ENCODE measurements around the gene GIGYF2. TPM values are rescaled to one million over a fixed set of nuclear protein-coding genes. Genes with fewer than 3 reads are reported as not detected.
"Not testable (repeated sequence)": the region's sequence is repeated elsewhere in the genome, so short reads cannot be mapped to it uniquely, and the experiment has no call there.

The GIGYF2 gene
- total RNA-seq, 2 donors from 2014 or later = 61.3 to 106 TPM

- TF ChIP-seq POLR2AphosphoS5 (IDR thresholded peaks at IDR 0.05) (no peak), CTCF (IDR thresholded peaks at IDR 0.05) (no peak), POLR2A (IDR thresholded peaks at IDR 0.05) (no peak)
- DNase-seq (ENCODE audit: low spot score) = no peak
- H3K36me3 ChIP-seq = no peaks in the 10 kb centered on the region
- H3K27ac ChIP-seq = no peak overlapping the region
- H3K4me3 ChIP-seq = no peak overlapping the region
- H3K9me3 ChIP-seq = no peaks in the 10 kb centered on the region
- intact Hi-C loops (cut with DNase I) = no loop called here
- WGBS = 82% methylated on average over 3 of the region's 3 CpGs
- no peaks in the 10 kb centered on the region for H3K27me3 ChIP-seq (replicated peaks; ENCODE audit: insufficient read depth)
- no peaks in the 10 kb centered on the region for H3K4me1 ChIP-seq (replicated peaks)
Observed at GRCh38 chr2:232714969-232715368, 17.8 kb downstream of the GIGYF2 start.

- H3K27ac ChIP-seq; H3K4me3 ChIP-seq; H3K27me3 ChIP-seq (replicated peaks; ENCODE audit: insufficient read depth); H3K4me1 ChIP-seq (replicated peaks); intact Hi-C loops (cut with DNase I); H3K36me3 ChIP-seq; DNase-seq (ENCODE audit: low spot score); H3K9me3 ChIP-seq: not testable (repeated sequence)
Observed at GRCh38 chr2:232720056-232720455, 22.9 kb downstream of the GIGYF2 start.

GRCh38 chr2:232721261-232721660 is 24.1 kb downstream of the GIGYF2 start:
- no peaks in the 10 kb centered on the region for H3K9me3 ChIP-seq
- TF ChIP-seq POLR2A (IDR thresholded peaks at IDR 0.05) (no peak), CTCF (IDR thresholded peaks at IDR 0.05) (no peak), POLR2AphosphoS5 (IDR thresholded peaks at IDR 0.05) (no peak)
- H3K27ac ChIP-seq = no peak overlapping the region
- H3K27me3 ChIP-seq (replicated peaks; ENCODE audit: insufficient read depth) = no peaks in the 10 kb centered on the region
- DNase-seq (ENCODE audit: low spot score) = no peak
- WGBS = 84% methylated on average over 2 of the region's 2 CpGs
- H3K4me1 ChIP-seq (replicated peaks) = no peaks in the 10 kb centered on the region
- no peak overlapping the region for H3K4me3 ChIP-seq
- no peaks in the 10 kb centered on the region for H3K36me3 ChIP-seq
- intact Hi-C loops (cut with DNase I) = no loop called here

- intact Hi-C loops (cut with DNase I) = no loop called here
- DNase-seq (ENCODE audit: low spot score) = no peak
- no peak for TF ChIP-seq POLR2A (IDR thresholded peaks at IDR 0.05)
- TF ChIP-seq CTCF (IDR thresholded peaks at IDR 0.05) = no peak
- TF ChIP-seq POLR2AphosphoS5 (IDR thresholded peaks at IDR 0.05) = no peak
- Histone ChIP-seq H3K27ac (no peak overlapping the region), H3K27me3 (replicated peaks; ENCODE audit: insufficient read depth) (no peaks in the 10 kb centered on the region), H3K36me3 (no peaks in the 10 kb centered on the region), H3K4me3 (no peak overlapping the region), H3K9me3 (no peaks in the 10 kb centered on the region), H3K4me1 (replicated peaks) (no peaks in the 10 kb centered on the region)
- 78% methylated on average over 2 of the region's 2 CpGs for WGBS
Observed at GRCh38 chr2:232721882-232722281, 24.8 kb downstream of the GIGYF2 start.

GRCh38 chr2:232723027-232723426 is 25.9 kb downstream of the GIGYF2 start:
- Histone ChIP-seq H3K4me3 (no peak overlapping the region), H3K36me3 (no peaks in the 10 kb centered on the region)

More at GRCh38 chr2:232723027-232723426, 25.9 kb downstream of the GIGYF2 start:
- Histone ChIP-seq H3K27me3 (replicated peaks; ENCODE audit: insufficient read depth) (no peaks in the 10 kb centered on the region), H3K27ac (no peak overlapping the region), H3K4me1 (replicated peaks) (no peaks in the 10 kb centered on the region), H3K9me3 (no peaks in the 10 kb centered on the region)
- 71% methylated on average over 1 of the region's 1 CpG for WGBS
- no peak for DNase-seq (ENCODE audit: low spot score)
- TF ChIP-seq POLR2AphosphoS5 (IDR thresholded peaks at IDR 0.05) (no peak), CTCF (IDR thresholded peaks at IDR 0.05) (no peak), POLR2A (IDR thresholded peaks at IDR 0.05) (no peak)
- intact Hi-C loops (cut with DNase I) = no loop called here

Data from prostate gland (tissue), 2 donors.